HTR-8/SVneo (cell line): Measurements from ENCODE around the gene KRTAP12-2.

Experiments
- DNase-seq: peaks from one replicate; pipeline ENCODE4 v3.0.0; 2011; ENCODE audit warnings: low spot score, mixed read lengths; ENCODE audit not compliant: insufficient read length
- FAIRE-seq: peaks from 2 replicates; lab custom pipeline; 2011; peaks lifted over from hg19 to GRCh38; lab: Jason Lieb, UNC

Gene KRTAP12-2

GRCh38 chr21:44666401-44667320, at the start of gene KRTAP12-2:
Gene KRTAP12-2 (minus strand): TSS chr21:44666927. CDS start chr21:44666886, 41 bp downstream.
- no peak for FAIRE-seq
- DNase-seq = no peak

GRCh38 chr21:44714905-44715304, 48.2 kb upstream of the KRTAP12-2 start:
- FAIRE-seq (no peak), DNase-seq (no peak)

GRCh38 chr21:44713846-44714245, 47.1 kb upstream of the KRTAP12-2 start:
- DNase-seq (no peak), FAIRE-seq (no peak)

- no peak for FAIRE-seq
- DNase-seq = no peak
Measured at GRCh38 chr21:44713130-44713529, 46.4 kb upstream of the KRTAP12-2 start.

- FAIRE-seq (no peak), DNase-seq (no peak)
Measured at GRCh38 chr21:44712203-44713028, 45.7 kb upstream of the KRTAP12-2 start.

GRCh38 chr21:44711327-44712202, 44.8 kb upstream of the KRTAP12-2 start, which contains the start of gene TSPEAR:
Gene TSPEAR (minus strand): TSS chr21:44711572. CDS start chr21:44711514, 58 bp downstream.
- DNase-seq (no peak), FAIRE-seq (no peak)

GRCh38 chr21:44710756-44711326, 44.1 kb upstream of the KRTAP12-2 start:
- DNase-seq (no peak), FAIRE-seq (no peak)

GRCh38 chr21:44710294-44710665, 43.6 kb upstream of the KRTAP12-2 start:
- DNase-seq (no peak), FAIRE-seq (no peak)

- FAIRE-seq = no peak
- no peak for DNase-seq
Measured at GRCh38 chr21:44709426-44710293, 42.9 kb upstream of the KRTAP12-2 start.

GRCh38 chr21:44708866-44709425, 42.2 kb upstream of the KRTAP12-2 start:
- DNase-seq = no peak
- no peak for FAIRE-seq

- FAIRE-seq (no peak), DNase-seq (no peak)
Measured at GRCh38 chr21:44708213-44708865, 41.6 kb upstream of the KRTAP12-2 start.

- DNase-seq (no peak), FAIRE-seq (no peak)
Measured at GRCh38 chr21:44706706-44707581, 40.2 kb upstream of the KRTAP12-2 start.

- FAIRE-seq (no peak), DNase-seq (no peak)
Measured at GRCh38 chr21:44706026-44706705, 39.4 kb upstream of the KRTAP12-2 start.

GRCh38 chr21:44704636-44705001, 37.9 kb upstream of the KRTAP12-2 start:
- DNase-seq (no peak), FAIRE-seq (no peak)

- no peak for FAIRE-seq
- no peak for DNase-seq
Measured at GRCh38 chr21:44703731-44704635, 37.3 kb upstream of the KRTAP12-2 start.
